K562 (cell line): ENCODE measurements around the gene RSAD1. TPM values are rescaled to one million over a fixed set of nuclear protein-coding genes. Genes with fewer than 3 reads are reported as not detected.
A peak's percentile ranks its signal among the peaks of the same experiment; 100 is the strongest.

Experiments
- ATAC-seq: fragments of 200-7000 bp; cut with Tn5 transposase; 3 replicates; pipeline ENCODE4 v1.9.1; 2020; ENCODE audit warnings: moderate library complexity
- BruUV-seq: library from RNA; stranded (reverse); fragments of 400-500 nt; replicated peaks from 2 replicates; lab custom pipeline; 2021; lab: Mats Ljungman, UMichigan
- CTCF ChIA-PET: fragments of 300-600 bp; formaldehyde crosslinking; extraction: SDS; loops from one replicate; lab custom pipeline; 2021; ENCODE audit warnings: low intra/inter-chr PET ratio; lab: Yijun Ruan, JAX
- POLR2A ChIA-PET: fragments of 300-600, 350-650 bp; sonication (Branson Sonifier 250); formaldehyde crosslinking; extraction: SDS; loops from one replicate; lab custom pipeline; 2021; ENCODE audit warnings: antibody characterized with exemption, inconsistent platforms; lab: Yijun Ruan, JAX
- DNase-seq, 4 experiments: peaks; one replicate each; pipeline versions ENCODE4 v3.0.0 to v3.0.0-alpha.2; 2011 to 2018; ENCODE audit warnings: low spot score in 3 of 4, mixed read lengths in 3 of 4; ENCODE audit errors: extremely low read depth in 1 of 4
- FAIRE-seq: peaks from 2 replicates; lab custom pipeline; 2011; peaks lifted over from hg19 to GRCh38; lab: Jason Lieb, UNC
- H2AFZ ChIP-seq: 2 replicates; pipeline ENCODE4 v1.6.0; 2011; ENCODE audit warnings: low read depth, low read length, control low read depth, inconsistent platforms
- H3K27ac ChIP-seq: fragments of 200-600 bp; 3 replicates; pipeline ENCODE4 v1.8.0; 2011; ENCODE audit warnings: low read depth, mild to moderate bottlenecking, control low read depth, inconsistent platforms, low read length, moderate library complexity, mixed read lengths; ENCODE audit errors: extremely low read depth
- H3K27me3 ChIP-seq, 2 experiments: fragments of 300-600 bp in 1 of 2; 2 replicates in 1 of 2; 3 replicates in 1 of 2; pipeline versions ENCODE4 v1.6.0 to v1.8.0; 2011; ENCODE audit warnings: inconsistent platforms in 2 of 2, low read length in 2 of 2, mild to moderate bottlenecking in 1 of 2, mixed read lengths in 1 of 2, moderate library complexity in 1 of 2; ENCODE audit not compliant: control insufficient read depth in 2 of 2, insufficient read depth in 2 of 2
- H3K36me3 ChIP-seq: fragments of 300-600 bp; 3 replicates; pipeline ENCODE4 v1.8.0; 2011; ENCODE audit warnings: mild to moderate bottlenecking, low read length, inconsistent platforms; ENCODE audit not compliant: control insufficient read depth, insufficient read depth
- H3K4me1 ChIP-seq, 2 experiments: fragments of 200-600 bp in 1 of 2; replicated peaks in 1 of 2; 2 replicates in 1 of 2; 3 replicates in 1 of 2; pipeline versions ENCODE4 v1.5.1 to v1.8.0; 2011; ENCODE audit warnings: inconsistent platforms in 2 of 2, low read length in 2 of 2, mild to moderate bottlenecking in 1 of 2, mixed read lengths in 1 of 2, moderate library complexity in 1 of 2; ENCODE audit not compliant: control insufficient read depth in 2 of 2, insufficient read depth in 2 of 2
- H3K4me2 ChIP-seq: 2 replicates; pipeline ENCODE4 v1.6.1; 2011; ENCODE audit warnings: low read length, control low read depth, inconsistent platforms, mixed read lengths; ENCODE audit not compliant: insufficient read depth
- H3K4me3 ChIP-seq: fragments of 200-600 bp; sonication (generic), shearing (Covaris generic); 2 replicates; pipeline ENCODE4 v1.5.1; 2016; ENCODE audit warnings: control low read depth, inconsistent platforms
- H3K79me2 ChIP-seq: fragments of 200-600 bp; 3 replicates; pipeline ENCODE4 v1.8.0; 2011; ENCODE audit warnings: low read length, inconsistent platforms; ENCODE audit not compliant: control insufficient read depth, insufficient read depth
- H3K9ac ChIP-seq, 2 experiments: 2 replicates each; pipeline versions ENCODE4 v1.6.0 to v1.6.1; 2011; ENCODE audit warnings: low read depth in 2 of 2, low read length in 2 of 2, control low read depth in 1 of 2, inconsistent platforms in 1 of 2, mild to moderate bottlenecking in 1 of 2, mixed read lengths in 1 of 2; ENCODE audit not compliant: insufficient read depth in 1 of 2
- H3K9me1 ChIP-seq: one replicate; pipeline ENCODE4 v1.6.0; 2011; ENCODE audit warnings: inconsistent platforms, mild to moderate bottlenecking, low read length, moderate library complexity; ENCODE audit not compliant: control insufficient read depth, insufficient read depth
- H3K9me3 ChIP-seq: replicated peaks from 2 replicates; pipeline ENCODE4 v1.5.1; 2011; ENCODE audit warnings: low read depth, low read length, inconsistent platforms; ENCODE audit not compliant: control insufficient read depth, insufficient read depth
- H4K20me1 ChIP-seq: replicated peaks from 2 replicates; pipeline ENCODE4 v1.6.1; 2011; ENCODE audit warnings: low read length, inconsistent platforms, mixed read lengths; ENCODE audit not compliant: control insufficient read depth, insufficient read depth
- BACH1 ChIP-seq: fragments of 200-800 bp; sonication (Bioruptor generic); IDR thresholded peaks from 2 replicates; pipeline ENCODE4 v1.6.1; 2016; ENCODE audit warnings: missing genetic modification characterization, missing compliant biosample characterization
- CAMTA2 ChIP-seq: fragments of 250-450 bp; sonication (Bioruptor Pico); conservative IDR thresholded peaks from 2 replicates; pipeline ENCODE4 v1.5.1; 2022
- CC2D1A ChIP-seq: fragments of 450-650 bp; IDR thresholded peaks from 2 replicates; pipeline ENCODE4 v1.6.1; 2017; ENCODE audit warnings: mild to moderate bottlenecking
- KDM1A ChIP-seq, 2 experiments: fragments of 450-650 bp; IDR thresholded peaks; 2 replicates each; pipeline ENCODE4 v1.6.1; 2016; ENCODE audit warnings: mild to moderate bottlenecking in 2 of 2
- SMARCC2 ChIP-seq: fragments of 450-650 bp; IDR thresholded peaks from 2 replicates; pipeline ENCODE4 v1.6.1; 2017; ENCODE audit warnings: antibody characterized with exemption, moderate library complexity, mild to moderate bottlenecking, low read depth
- SP1 ChIP-seq: sonication (generic); formaldehyde crosslinking; IDR thresholded peaks from 2 replicates; pipeline ENCODE4 v1.8.1; 2022; ENCODE audit warnings: mild to moderate bottlenecking, missing genetic modification reagents
- SRSF7 ChIP-seq: fragments of 200-400 bp; formaldehyde crosslinking; optimal IDR thresholded peaks from 2 replicates; pipeline ENCODE3; 2017; ENCODE audit warnings: mild to moderate bottlenecking, low read depth, low read length
- TBL1XR1 ChIP-seq, 2 experiments: IDR thresholded peaks; 2 replicates each; pipeline ENCODE4 v1.6.1; 2012; ENCODE audit warnings: improper control_type of control experiment in 2 of 2, low read length in 2 of 2, mild to moderate bottlenecking in 1 of 2
- ZNF395 ChIP-seq: fragments of 200-800 bp; sonication (Bioruptor generic); IDR thresholded peaks from 2 replicates; pipeline ENCODE4 v1.6.1; 2017; ENCODE audit warnings: missing genetic modification characterization, missing compliant biosample characterization
- ZNF639 ChIP-seq, 2 experiments: fragments of 200-800 bp in 1 of 2; sonication (Bioruptor generic) in 1 of 2; sonication (generic) in 1 of 2; formaldehyde crosslinking in 1 of 2; IDR thresholded peaks in 1 of 2; conservative IDR thresholded peaks in 1 of 2; 2 replicates each; pipeline versions ENCODE4 v1.5.0 to v1.6.1; 2016 to 2020; ENCODE audit warnings: missing compliant biosample characterization in 1 of 2, missing genetic modification characterization in 1 of 2, missing genetic modification reagents in 1 of 2
- WGBS: fragments of 100-300 bp; shearing (Covaris generic); methylation state at CpG from one replicate; pipeline ENCODE4 v1.1.6; 2016; ENCODE audit warnings: low coverage, mixed read lengths; ENCODE audit not compliant: insufficient coverage; ENCODE audit errors: missing lambda C conversion rate; 5-methylcytosine and 5-hydroxymethylcytosine counted together
- in situ Hi-C: fragments of 300-500 bp; cut with MboI; formaldehyde crosslinking; loops from 4 replicates; pipeline ENCODE4 v1.15.0; 2018; ENCODE audit warnings: inconsistent platforms, mixed read lengths
- intact Hi-C: fragments of 100-400 bp; cut with micrococcal nuclease; formaldehyde crosslinking; loops from 2 replicates; pipeline ENCODE4 v1.14.2; 2022
- polyA plus RNA-seq, 8 experiments: library from polyadenylated mRNA; depleted of rRNA in 4 of 8; stranded (reverse) in 5 of 8; unstranded in 3 of 8; fragments of >200 nt; fragmentation: Nextera tagmentation in 2 of 8; fragmentation: Illumina TruSeq in 1 of 8; extraction: Ambion mirVana in 2 of 8; extraction: Trizol in 1 of 8; gene quantifications; 2 replicates each; pipeline versions ENCODE4 v1.2.1 to v1.2.3, GENCODE V29; 2011 to 2014; ENCODE audit warnings: inconsistent platforms in 1 of 8, missing spikeins in 1 of 8
- total RNA-seq, 7 experiments: library from RNA; depleted of rRNA in 6 of 7; stranded (reverse); fragments of >200 nt in 6 of 7; fragmentation: Illumina TruSeq in 2 of 7; extraction: Trizol in 2 of 7; gene quantifications; 2 replicates each; pipeline versions ENCODE4 v1.2.1 to v1.2.3, GENCODE V29; 2011 to 2021; ENCODE audit warnings: low replicate concordance in 1 of 7

The RSAD1 gene
- total and polyA plus RNA-seq, 9 of the 15 experiments (the other 6 are each of a cell fraction or from before 2014, with no cell fraction given) = 4.5 to 42.5 (median 26.8) TPM

GRCh38 chr17:50495217-50495823 is 16.7 kb downstream of the RSAD1 start:
- Histone ChIP-seq H3K9ac (peak overlapping the region in 1 of 2 experiments; percentile 74; a peak in 2 of 4 replicates), H3K27ac (no peak overlapping the region), H3K79me2 (no peaks in the 10 kb centered on the region), H3K9me3 (no peaks in the 10 kb centered on the region), H3K4me3 (no peak overlapping the region), H4K20me1 (no peaks in the 10 kb centered on the region), H3K9me1 (no peaks in the 10 kb centered on the region), H3K27me3 (no peaks in the 10 kb centered on the region; a peak in 1 of 5 replicates), H3K4me2 (no peak overlapping the region), H3K36me3 (no peaks in the 10 kb centered on the region), H3K4me1 (no peaks in the 10 kb centered on the region; a peak in 2 of 5 replicates), H2AFZ (no peak overlapping the region)
- ATAC-seq (peak; percentile 58), FAIRE-seq (no peak), DNase-seq (no peak)
- intact Hi-C loops (no loop called here), in situ Hi-C loops (no loop called here)
- POLR2A ChIA-PET = interaction anchor here (0.6 kb wide), 2 partner anchors 87 to 1060 kb away, joined by 3 to 4 read pairs; no protein-coding TSS in a partner anchor
- CTCF ChIA-PET = interaction anchor here (0.7 kb wide), 1 partner anchor 14 kb away, joined by 3 read pairs; no protein-coding TSS in a partner anchor
- no TSS peak for BruUV-seq
- WGBS = 49% methylated on average over 8 of the region's 8 CpGs
- no peak for TF ChIP-seq KDM1A (IDR thresholded peaks at IDR 0.05)
- TF ChIP-seq SRSF7 = no peak
- no peak for TF ChIP-seq SP1
- TF ChIP-seq ZNF395 (CRISPR knock-in tag) = no peak
- TF ChIP-seq TBL1XR1 (IDR thresholded peaks at IDR 0.05; ENCODE audit: low read length in 2 of 2) = no peak
- TF ChIP-seq CC2D1A = no peak
- no peak for TF ChIP-seq BACH1
- no peak for TF ChIP-seq CAMTA2 (CRISPR knock-in tag)
- no peak for TF ChIP-seq SMARCC2
- no peak for TF ChIP-seq ZNF639 (CRISPR knock-in tag; conservative IDR thresholded peaks at IDR 0.05 in 1 of 2, IDR thresholded peaks at IDR 0.05 in 1 of 2)
